Measurements from ENCODE around the gene KLHL21.
"Not testable (repeated sequence)": the region's sequence is repeated elsewhere in the genome, so short reads cannot be mapped to it uniquely, and the experiment has no call there.

KLHL21 gene

GRCh38 chr1:6602669-6603237 lies at the start of gene KLHL21:
Gene KLHL21 (minus strand): TSS chr1:6602869. CDS start chr1:6602817, 52 bp downstream.
- Histone ChIP-seq H3K4me3 (ENCODE audit: low read length) (peak within 1 kb of the TSS; percentile 80), H3K36me3 (ENCODE audit: insufficient read depth, low read length) (peaks cover 7% of the 10 kb centered on the region), H3K9me3 (ENCODE audit: low read length) (no peaks in the 10 kb centered on the region), H3K4me1 (ENCODE audit: insufficient read depth, low read length) (peaks cover 36% of the 10 kb centered on the region), H2AFZ (ENCODE audit: low read depth, low read length) (peak within 1 kb of the TSS; percentile 67), H3K27me3 (ENCODE audit: insufficient read depth, low read length) (no peaks in the 10 kb centered on the region)

- Histone ChIP-seq H3K4me1 (ENCODE audit: insufficient read depth, low read length) (peaks cover 13% of the 10 kb centered on the region), H3K4me3 (ENCODE audit: low read length) (no peak overlapping the region), H3K36me3 (ENCODE audit: insufficient read depth, low read length) (peaks cover 22% of the 10 kb centered on the region), H3K27me3 (ENCODE audit: insufficient read depth, low read length) (no peaks in the 10 kb centered on the region), H3K9me3 (ENCODE audit: low read length) (no peaks in the 10 kb centered on the region), H2AFZ (ENCODE audit: low read depth, low read length) (no peak overlapping the region)
These were observed 49.2 kb upstream of the KLHL21 start for GRCh38 chr1:6651909-6652308.

- Histone ChIP-seq H3K4me1 (ENCODE audit: insufficient read depth, low read length) (peaks cover 8% of the 10 kb centered on the region), H2AFZ (ENCODE audit: low read depth, low read length) (no peak overlapping the region), H3K36me3 (ENCODE audit: insufficient read depth, low read length) (peaks cover 45% of the 10 kb centered on the region), H3K9me3 (ENCODE audit: low read length) (no peaks in the 10 kb centered on the region), H3K27me3 (ENCODE audit: insufficient read depth, low read length) (no peaks in the 10 kb centered on the region), H3K4me3 (ENCODE audit: low read length) (no peak overlapping the region)
These were observed 45.9 kb upstream of the KLHL21 start for GRCh38 chr1:6648556-6648955.

- H2AFZ ChIP-seq (ENCODE audit: low read depth, low read length) = no peak overlapping the region
- peaks cover 48% of the 10 kb centered on the region for H3K36me3 ChIP-seq (ENCODE audit: insufficient read depth, low read length)
- H3K4me1 ChIP-seq (ENCODE audit: insufficient read depth, low read length) = peaks cover 2% of the 10 kb centered on the region
- H3K9me3 ChIP-seq (ENCODE audit: low read length) = no peaks in the 10 kb centered on the region
- H3K4me3 ChIP-seq (ENCODE audit: low read length) = no peak overlapping the region
- H3K27me3 ChIP-seq (ENCODE audit: insufficient read depth, low read length) = no peaks in the 10 kb centered on the region
These were observed 44.0 kb upstream of the KLHL21 start for GRCh38 chr1:6646499-6647148.

GRCh38 chr1:6645018-6645417 lies 42.3 kb upstream of the KLHL21 start:
- Histone ChIP-seq H2AFZ (ENCODE audit: low read depth, low read length) (no peak overlapping the region), H3K4me3 (ENCODE audit: low read length) (no peak overlapping the region), H3K27me3 (ENCODE audit: insufficient read depth, low read length) (no peaks in the 10 kb centered on the region), H3K4me1 (ENCODE audit: insufficient read depth, low read length) (no peaks in the 10 kb centered on the region), H3K9me3 (ENCODE audit: low read length) (no peaks in the 10 kb centered on the region), H3K36me3 (ENCODE audit: insufficient read depth, low read length) (peaks cover 47% of the 10 kb centered on the region)

GRCh38 chr1:6640867-6641266 lies 38.2 kb upstream of the KLHL21 start:
- H3K9me3 ChIP-seq (ENCODE audit: low read length); H3K4me1 ChIP-seq (ENCODE audit: insufficient read depth, low read length); H3K4me3 ChIP-seq (ENCODE audit: low read length); H3K27me3 ChIP-seq (ENCODE audit: insufficient read depth, low read length); H2AFZ ChIP-seq (ENCODE audit: low read depth, low read length): not testable (repeated sequence)
- H3K36me3 ChIP-seq (ENCODE audit: insufficient read depth, low read length) = peaks cover 77% of the 10 kb centered on the region

GRCh38 chr1:6638226-6638625 lies 35.6 kb upstream of the KLHL21 start:
- Histone ChIP-seq H3K27me3 (ENCODE audit: insufficient read depth, low read length) (no peaks in the 10 kb centered on the region), H3K4me1 (ENCODE audit: insufficient read depth, low read length) (no peaks in the 10 kb centered on the region), H2AFZ (ENCODE audit: low read depth, low read length) (no peak overlapping the region), H3K4me3 (ENCODE audit: low read length) (no peak overlapping the region), H3K36me3 (ENCODE audit: insufficient read depth, low read length) (peaks cover 80% of the 10 kb centered on the region), H3K9me3 (ENCODE audit: low read length) (no peaks in the 10 kb centered on the region)

- Histone ChIP-seq H3K4me1 (ENCODE audit: insufficient read depth, low read length) (no peaks in the 10 kb centered on the region), H3K36me3 (ENCODE audit: insufficient read depth, low read length) (peaks cover 82% of the 10 kb centered on the region), H2AFZ (ENCODE audit: low read depth, low read length) (no peak overlapping the region), H3K9me3 (ENCODE audit: low read length) (no peaks in the 10 kb centered on the region), H3K27me3 (ENCODE audit: insufficient read depth, low read length) (no peaks in the 10 kb centered on the region), H3K4me3 (ENCODE audit: low read length) (no peak overlapping the region)
These were observed 35.1 kb upstream of the KLHL21 start for GRCh38 chr1:6637770-6638169.

- H3K9me3 ChIP-seq (ENCODE audit: low read length) = not testable (repeated sequence)
These were observed 34.1 kb upstream of the KLHL21 start for GRCh38 chr1:6636778-6637177.

GRCh38 chr1:6635910-6636760 lies 33.5 kb upstream of the KLHL21 start:
- Histone ChIP-seq H3K36me3 (ENCODE audit: insufficient read depth, low read length) (peaks cover 75% of the 10 kb centered on the region), H3K9me3 (ENCODE audit: low read length) (no peaks in the 10 kb centered on the region), H2AFZ (ENCODE audit: low read depth, low read length) (no peak overlapping the region), H3K4me3 (ENCODE audit: low read length) (no peak overlapping the region), H3K4me1 (ENCODE audit: insufficient read depth, low read length) (no peaks in the 10 kb centered on the region), H3K27me3 (ENCODE audit: insufficient read depth, low read length) (no peaks in the 10 kb centered on the region)

More at GRCh38 chr1:6636778-6637177, 34.1 kb upstream of the KLHL21 start:
- not testable (repeated sequence) for H3K27me3 ChIP-seq (ENCODE audit: insufficient read depth, low read length); H3K4me3 ChIP-seq (ENCODE audit: low read length); H3K4me1 ChIP-seq (ENCODE audit: insufficient read depth, low read length); H2AFZ ChIP-seq (ENCODE audit: low read depth, low read length)
- H3K36me3 ChIP-seq (ENCODE audit: insufficient read depth, low read length) = peaks cover 79% of the 10 kb centered on the region

- Histone ChIP-seq H3K4me1 (ENCODE audit: insufficient read depth, low read length) (no peaks in the 10 kb centered on the region), H2AFZ (ENCODE audit: low read depth, low read length) (no peak overlapping the region), H3K36me3 (ENCODE audit: insufficient read depth, low read length) (peaks cover 72% of the 10 kb centered on the region), H3K27me3 (ENCODE audit: insufficient read depth, low read length) (no peaks in the 10 kb centered on the region), H3K9me3 (ENCODE audit: low read length) (no peaks in the 10 kb centered on the region), H3K4me3 (ENCODE audit: low read length) (no peak overlapping the region)
These were observed 32.7 kb upstream of the KLHL21 start for GRCh38 chr1:6635161-6635909.

- Histone ChIP-seq H3K27me3 (ENCODE audit: insufficient read depth, low read length) (no peaks in the 10 kb centered on the region), H3K4me3 (ENCODE audit: low read length) (no peak overlapping the region), H3K36me3 (ENCODE audit: insufficient read depth, low read length) (peaks cover 72% of the 10 kb centered on the region), H2AFZ (ENCODE audit: low read depth, low read length) (no peak overlapping the region), H3K4me1 (ENCODE audit: insufficient read depth, low read length) (no peaks in the 10 kb centered on the region), H3K9me3 (ENCODE audit: low read length) (no peaks in the 10 kb centered on the region)
These were observed 31.8 kb upstream of the KLHL21 start for GRCh38 chr1:6634371-6635052.

All from neuron (in vitro differentiated cells).